Panc1 (cell line): ENCODE data around the gene GAPT. TPM values are rescaled to one million over a fixed set of nuclear protein-coding genes. Genes with fewer than 3 reads are reported as not detected.

Source experiments
- ATAC-seq: fragments of 200-7000 bp; cut with Tn5 transposase; 2 replicates; pipeline ENCODE4 v1.9.1; 2020; ENCODE audit warnings: mild to moderate bottlenecking, moderate library complexity
- BruUV-seq: library from RNA; stranded (reverse); fragments of 400-500 nt; replicated peaks from 2 replicates; lab custom pipeline; 2021; lab: Mats Ljungman, UMichigan
- CTCF ChIA-PET: fragments of 300-600 bp; sonication (Branson Sonifier 250); formaldehyde crosslinking; loops from one replicate; lab custom pipeline; 2022; ENCODE audit warnings: antibody characterized with exemption; lab: Charles Lee
- POLR2A ChIA-PET: fragments of 300-600 bp; sonication (Branson Sonifier 250); formaldehyde crosslinking; loops from one replicate; lab custom pipeline; 2022; ENCODE audit warnings: antibody characterized with exemption; lab: Charles Lee
- DNase-seq: peaks from one replicate; pipeline ENCODE4 v3.0.0-alpha.2; 2010; ENCODE audit warnings: low read depth, low spot score
- H3K27ac ChIP-seq: 2 replicates; pipeline ENCODE4 v1.5.1; 2011; ENCODE audit warnings: mild to moderate bottlenecking, low read length, inconsistent platforms
- H3K27me3 ChIP-seq: fragments of 200-500 bp; sonication (Bioruptor generic); 2 replicates; pipeline ENCODE4 v1.6.0; 2014; ENCODE audit warnings: low read length, inconsistent platforms; ENCODE audit not compliant: control insufficient read depth, insufficient read depth
- H3K36me3 ChIP-seq: fragments of 200-500 bp; sonication (Bioruptor generic); 2 replicates; pipeline ENCODE4 v1.5.1; 2014; ENCODE audit warnings: inconsistent platforms, mild to moderate bottlenecking, low read length, moderate library complexity; ENCODE audit not compliant: control insufficient read depth, insufficient read depth
- H3K4me1 ChIP-seq: 2 replicates; pipeline ENCODE4 v1.5.1; 2011; ENCODE audit warnings: inconsistent platforms, mild to moderate bottlenecking, low read length, moderate library complexity; ENCODE audit not compliant: control insufficient read depth, insufficient read depth
- H3K4me3 ChIP-seq, 2 experiments: 2 replicates each; pipeline ENCODE4 v1.5.1; 2011 to 2012; ENCODE audit warnings: low read depth in 2 of 2, low read length in 2 of 2, mild to moderate bottlenecking in 2 of 2, inconsistent platforms in 1 of 2, moderate library complexity in 1 of 2
- H3K9me3 ChIP-seq: fragments of 200-500 bp; sonication (Bioruptor generic); 2 replicates; pipeline ENCODE4 v1.5.1; 2014; ENCODE audit warnings: low read depth, mild to moderate bottlenecking, inconsistent platforms, low read length, moderate library complexity; ENCODE audit not compliant: control insufficient read depth, insufficient read depth
- POLR2AphosphoS5 ChIP-seq: IDR thresholded peaks from 2 replicates; pipeline ENCODE4 v1.6.1; 2012; ENCODE audit warnings: mild to moderate bottlenecking, low read depth, low read length, moderate library complexity
- REST ChIP-seq, 2 experiments: IDR thresholded peaks; 2 replicates each; pipeline ENCODE4 v1.6.1; 2011 to 2012; ENCODE audit warnings: low read depth in 2 of 2, control low read depth in 1 of 2, low read length in 1 of 2, mild to moderate bottlenecking in 1 of 2, moderate library complexity in 1 of 2; ENCODE audit not compliant: insufficient read depth in 1 of 2
- SIN3A ChIP-seq: IDR thresholded peaks from 2 replicates; pipeline ENCODE4 v1.6.1; 2012; ENCODE audit warnings: low read depth, mild to moderate bottlenecking, low read length, moderate library complexity, borderline replicate concordance; ENCODE audit not compliant: insufficient read depth
- TCF7L2 ChIP-seq: IDR thresholded peaks from 2 replicates; pipeline ENCODE4 v1.6.1; 2011; ENCODE audit warnings: mild to moderate bottlenecking, low read depth, low read length, inconsistent platforms
- in situ Hi-C: cut with HindIII; loops from 2 replicates; pipeline ENCODE4 v1.10.0; 2016; ENCODE audit warnings: low sequenced_read_pairs, low pct_unique_long_range_greater_than_20kb
- intact Hi-C: fragments of 100-400 bp; cut with micrococcal nuclease; formaldehyde crosslinking; loops from one replicate; pipeline ENCODE4 v1.10.0; 2022; ENCODE audit not compliant: unreplicated experiment
- total RNA-seq: library from RNA; stranded (reverse); gene quantifications from one replicate; pipeline ENCODE4 v1.2.1, GENCODE V29; 2021; ENCODE audit not compliant: unreplicated experiment
- TF ChIP-seq, protein P1 (sequence below): fragments of 450-650 bp; IDR thresholded peaks from 2 replicates; pipeline ENCODE4 v1.5.1; 2017; ENCODE audit warnings: mild to moderate bottlenecking

Gene GAPT
- total RNA-seq, 1 experiment from 2014 or later, result not detected

GRCh38 chr5:58542709-58543108, 51.5 kb downstream of the GAPT start:
- ATAC-seq (no peak), DNase-seq (no peak)
- no peaks in the 10 kb centered on the region for H3K4me1 ChIP-seq
- H3K27ac ChIP-seq, result no peak overlapping the region
- ChIA-PET POLR2A (no interaction called here), CTCF (no interaction called here)
- intact Hi-C loops (no loop called here), in situ Hi-C loops (no loop called here)
- no peaks in the 10 kb centered on the region for H3K27me3 ChIP-seq
- H3K4me3 ChIP-seq, result no peak overlapping the region
- BruUV-seq, result no TSS peak
- H3K9me3 ChIP-seq, result no peaks in the 10 kb centered on the region
- H3K36me3 ChIP-seq, result no peaks in the 10 kb centered on the region
- TF ChIP-seq POLR2AphosphoS5 (no peak), REST (IDR thresholded peaks at IDR 0.05; ENCODE audit: insufficient read depth in 1 of 2, low read depth in 2 of 2, low read length in 1 of 2) (no peak), TCF7L2 (no peak), SIN3A (no peak)
- TF ChIP-seq, protein P1, sequence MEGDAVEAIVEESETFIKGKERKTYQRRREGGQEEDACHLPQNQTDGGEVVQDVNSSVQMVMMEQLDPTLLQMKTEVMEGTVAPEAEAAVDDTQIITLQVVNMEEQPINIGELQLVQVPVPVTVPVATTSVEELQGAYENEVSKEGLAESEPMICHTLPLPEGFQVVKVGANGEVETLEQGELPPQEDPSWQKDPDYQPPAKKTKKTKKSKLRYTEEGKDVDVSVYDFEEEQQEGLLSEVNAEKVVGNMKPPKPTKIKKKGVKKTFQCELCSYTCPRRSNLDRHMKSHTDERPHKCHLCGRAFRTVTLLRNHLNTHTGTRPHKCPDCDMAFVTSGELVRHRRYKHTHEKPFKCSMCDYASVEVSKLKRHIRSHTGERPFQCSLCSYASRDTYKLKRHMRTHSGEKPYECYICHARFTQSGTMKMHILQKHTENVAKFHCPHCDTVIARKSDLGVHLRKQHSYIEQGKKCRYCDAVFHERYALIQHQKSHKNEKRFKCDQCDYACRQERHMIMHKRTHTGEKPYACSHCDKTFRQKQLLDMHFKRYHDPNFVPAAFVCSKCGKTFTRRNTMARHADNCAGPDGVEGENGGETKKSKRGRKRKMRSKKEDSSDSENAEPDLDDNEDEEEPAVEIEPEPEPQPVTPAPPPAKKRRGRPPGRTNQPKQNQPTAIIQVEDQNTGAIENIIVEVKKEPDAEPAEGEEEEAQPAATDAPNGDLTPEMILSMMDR, result no peak

GRCh38 chr5:58543723-58544122, 52.5 kb downstream of the GAPT start:
- ATAC-seq, result no peak
- TF ChIP-seq REST (IDR thresholded peaks at IDR 0.05; ENCODE audit: insufficient read depth in 1 of 2, low read depth in 2 of 2, low read length in 1 of 2) (no peak), TCF7L2 (no peak)
- TF ChIP-seq, protein P1, result no peak
- Histone ChIP-seq H3K4me3 (no peak overlapping the region), H3K27me3 (no peaks in the 10 kb centered on the region), H3K36me3 (no peaks in the 10 kb centered on the region), H3K9me3 (no peaks in the 10 kb centered on the region), H3K4me1 (no peaks in the 10 kb centered on the region), H3K27ac (no peak overlapping the region)
- CTCF ChIA-PET, result no interaction called here
- DNase-seq, result no peak
- in situ Hi-C loops (no loop called here), intact Hi-C loops (no loop called here)
- no TSS peak for BruUV-seq
- POLR2A ChIA-PET, result no interaction called here
